ENCODE measurements around the gene SPRR2G.

SPRR2G gene

DNA sequence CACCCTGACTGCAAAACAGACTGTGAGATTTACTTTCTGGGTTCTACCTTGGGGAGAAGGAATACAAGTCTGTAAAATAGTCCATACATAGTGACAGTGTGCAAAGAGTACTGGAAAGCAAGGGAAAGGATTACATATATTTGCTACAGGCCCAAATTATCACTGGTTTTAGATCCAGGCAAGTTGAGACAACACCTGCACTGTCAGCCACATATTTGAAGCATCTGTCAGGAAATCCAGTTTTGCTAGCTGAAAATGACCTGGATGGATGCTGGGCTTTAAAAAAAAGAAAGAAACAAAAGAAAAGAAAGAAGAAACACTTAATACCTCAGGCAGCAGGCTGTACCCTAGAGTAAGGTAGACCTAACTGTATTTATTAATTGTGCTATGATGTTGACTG, 23.9 kb upstream of the SPRR2G start:
- no peak overlapping the region for H3K4me3 ChIP-seq (ENCODE audit: insufficient read depth in 1 of 2, low read depth in 1 of 2, low read length in 2 of 2)
- H2BK5ac ChIP-seq (ENCODE audit: low read depth, low read length, poor library complexity, severe bottlenecking): no peak overlapping the region
- H3K27ac ChIP-seq (ENCODE audit: low read length, poor library complexity, severe bottlenecking): no peak overlapping the region
- H3K4me2 ChIP-seq (ENCODE audit: low read length, poor library complexity, severe bottlenecking): no peak overlapping the region
- H3K4ac ChIP-seq (ENCODE audit: low read depth in 1 of 2, low read length in 2 of 2): no peak overlapping the region
- H2AK5ac ChIP-seq (ENCODE audit: low read length, severe bottlenecking): no peak overlapping the region
- H3K4me1 ChIP-seq (ENCODE audit: control insufficient read depth, insufficient read depth, low read depth, low read length): no peaks in the 10 kb centered on the region
- no peak overlapping the region for H3K18ac ChIP-seq (ENCODE audit: low read depth in 1 of 2, low read length in 2 of 2)
- no peak overlapping the region for H3K9ac ChIP-seq (ENCODE audit: low read length)
- H3K9me3 ChIP-seq (ENCODE audit: control insufficient read depth, low read length): no peaks in the 10 kb centered on the region
- DNase-seq: no peak
- no peaks in the 10 kb centered on the region for H3K36me3 ChIP-seq (ENCODE audit: control insufficient read depth in 1 of 2, insufficient read depth in 2 of 2, low read depth in 1 of 2, low read length in 2 of 2)
- H2BK12ac ChIP-seq (ENCODE audit: low read length in 2 of 2): no peak overlapping the region
- no peak overlapping the region for H2BK15ac ChIP-seq (ENCODE audit: low read depth, poor library complexity, severe bottlenecking)
- no peaks in the 10 kb centered on the region for H3K79me1 ChIP-seq (replicated peaks; ENCODE audit: low read length, poor library complexity, severe bottlenecking)
- no peak overlapping the region for H3K14ac ChIP-seq (ENCODE audit: low read length in 2 of 2)
- H3K23ac ChIP-seq (ENCODE audit: low read length in 2 of 2): no peak overlapping the region
- no peak overlapping the region for H4K91ac ChIP-seq (ENCODE audit: low read length)
- no peak overlapping the region for H2BK120ac ChIP-seq (ENCODE audit: low read depth, low read length)
- no peak overlapping the region for H2AFZ ChIP-seq (ENCODE audit: low read depth, low read length)
- no peak overlapping the region for H4K8ac ChIP-seq (ENCODE audit: low read length)
- no peaks in the 10 kb centered on the region for H3K27me3 ChIP-seq (ENCODE audit: control insufficient read depth in 1 of 2, insufficient read depth in 1 of 2, low read length in 2 of 2)

DNA sequence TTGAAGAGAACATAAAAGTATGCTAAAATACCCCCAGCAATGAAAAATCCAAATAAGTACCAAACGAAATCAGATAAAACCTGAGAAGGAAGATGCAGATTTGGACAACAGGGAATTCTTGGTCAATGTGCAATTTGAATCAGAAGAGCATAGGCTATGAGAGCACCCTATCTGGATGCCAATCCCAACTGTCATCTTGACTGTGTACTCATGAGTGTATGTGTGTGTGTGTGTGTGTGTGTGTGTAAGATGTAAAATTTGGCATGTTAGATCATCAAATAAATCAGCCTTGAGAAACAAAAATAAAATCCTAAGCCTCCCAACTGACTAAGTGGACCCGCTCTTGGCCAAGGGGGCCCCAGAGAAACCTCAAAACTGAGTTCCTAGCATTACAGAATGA, 18.0 kb upstream of the SPRR2G start:
- Histone ChIP-seq H3K4me2 (ENCODE audit: low read length, poor library complexity, severe bottlenecking) (no peak overlapping the region), H3K4me1 (ENCODE audit: control insufficient read depth, insufficient read depth, low read depth, low read length) (no peaks in the 10 kb centered on the region), H3K27me3 (ENCODE audit: control insufficient read depth in 1 of 2, insufficient read depth in 1 of 2, low read length in 2 of 2) (no peaks in the 10 kb centered on the region), H2BK15ac (ENCODE audit: low read depth, poor library complexity, severe bottlenecking) (no peak overlapping the region), H3K18ac (ENCODE audit: low read depth in 1 of 2, low read length in 2 of 2) (no peak overlapping the region), H3K36me3 (ENCODE audit: control insufficient read depth in 1 of 2, insufficient read depth in 2 of 2, low read depth in 1 of 2, low read length in 2 of 2) (no peaks in the 10 kb centered on the region), H3K9ac (ENCODE audit: low read length) (no peak overlapping the region), H3K4ac (ENCODE audit: low read depth in 1 of 2, low read length in 2 of 2) (no peak overlapping the region), H2BK12ac (ENCODE audit: low read length in 2 of 2) (no peak overlapping the region), H3K14ac (ENCODE audit: low read length in 2 of 2) (no peak overlapping the region), H2AFZ (ENCODE audit: low read depth, low read length) (no peak overlapping the region), H3K23ac (ENCODE audit: low read length in 2 of 2) (no peak overlapping the region), H3K79me1 (replicated peaks; ENCODE audit: low read length, poor library complexity, severe bottlenecking) (no peaks in the 10 kb centered on the region), H3K4me3 (ENCODE audit: insufficient read depth in 1 of 2, low read depth in 1 of 2, low read length in 2 of 2) (no peak overlapping the region), H3K9me3 (ENCODE audit: control insufficient read depth, low read length) (no peaks in the 10 kb centered on the region), H2BK120ac (ENCODE audit: low read depth, low read length) (no peak overlapping the region), H4K8ac (ENCODE audit: low read length) (no peak overlapping the region), H2AK5ac (ENCODE audit: low read length, severe bottlenecking) (no peak overlapping the region), H4K91ac (ENCODE audit: low read length) (no peak overlapping the region), H3K27ac (ENCODE audit: low read length, poor library complexity, severe bottlenecking) (no peak overlapping the region), H2BK5ac (ENCODE audit: low read depth, low read length, poor library complexity, severe bottlenecking) (no peak overlapping the region)
- 64% methylated on average over 2 of the region's 2 CpGs for WGBS
- no peak for DNase-seq

DNA sequence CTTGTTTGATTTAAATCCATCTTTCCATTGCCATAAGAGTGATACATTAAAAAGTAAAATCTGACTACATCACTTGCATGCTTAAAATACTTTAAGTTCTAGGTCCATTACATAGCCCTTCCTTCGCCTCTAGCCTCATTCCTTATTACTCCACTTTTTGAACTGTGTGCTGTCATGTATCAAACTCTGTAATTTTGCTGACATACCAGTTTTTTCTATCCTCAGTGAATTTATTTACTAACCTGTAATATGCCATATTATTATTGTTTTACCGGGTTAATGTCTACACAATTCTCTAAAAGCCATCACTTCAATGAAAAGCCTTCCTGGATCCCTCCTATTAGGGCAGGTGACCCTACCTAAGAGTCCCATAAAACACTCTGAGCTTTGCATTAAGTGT, 4.9 kb upstream of the SPRR2G start:
- Histone ChIP-seq H3K4me2 (ENCODE audit: low read length, poor library complexity, severe bottlenecking) (no peak overlapping the region), H3K9me3 (ENCODE audit: control insufficient read depth, low read length) (peaks cover 5% of the 10 kb centered on the region), H2BK120ac (ENCODE audit: low read depth, low read length) (no peak overlapping the region), H3K4ac (ENCODE audit: low read depth in 1 of 2, low read length in 2 of 2) (no peak overlapping the region), H2BK15ac (ENCODE audit: low read depth, poor library complexity, severe bottlenecking) (no peak overlapping the region), H2AK5ac (ENCODE audit: low read length, severe bottlenecking) (no peak overlapping the region), H3K36me3 (ENCODE audit: control insufficient read depth in 1 of 2, insufficient read depth in 2 of 2, low read depth in 1 of 2, low read length in 2 of 2) (no peaks in the 10 kb centered on the region), H3K79me1 (replicated peaks; ENCODE audit: low read length, poor library complexity, severe bottlenecking) (no peaks in the 10 kb centered on the region), H3K18ac (ENCODE audit: low read depth in 1 of 2, low read length in 2 of 2) (no peak overlapping the region), H2BK12ac (ENCODE audit: low read length in 2 of 2) (no peak overlapping the region), H3K14ac (ENCODE audit: low read length in 2 of 2) (no peak overlapping the region), H3K23ac (ENCODE audit: low read length in 2 of 2) (no peak overlapping the region), H3K9ac (ENCODE audit: low read length) (no peak overlapping the region), H3K27ac (ENCODE audit: low read length, poor library complexity, severe bottlenecking) (no peak overlapping the region), H4K91ac (ENCODE audit: low read length) (no peak overlapping the region), H2AFZ (ENCODE audit: low read depth, low read length) (no peak overlapping the region), H4K8ac (ENCODE audit: low read length) (no peak overlapping the region), H2BK5ac (ENCODE audit: low read depth, low read length, poor library complexity, severe bottlenecking) (no peak overlapping the region), H3K4me3 (ENCODE audit: insufficient read depth in 1 of 2, low read depth in 1 of 2, low read length in 2 of 2) (no peak overlapping the region), H3K27me3 (ENCODE audit: control insufficient read depth in 1 of 2, insufficient read depth in 1 of 2, low read length in 2 of 2) (peaks cover 0 to 2% of the 10 kb centered on the region in 2 experiments), H3K4me1 (ENCODE audit: control insufficient read depth, insufficient read depth, low read depth, low read length) (no peaks in the 10 kb centered on the region)
- DNase-seq: no peak
- WGBS: 66% methylated on average over 2 of the region's 2 CpGs

DNA sequence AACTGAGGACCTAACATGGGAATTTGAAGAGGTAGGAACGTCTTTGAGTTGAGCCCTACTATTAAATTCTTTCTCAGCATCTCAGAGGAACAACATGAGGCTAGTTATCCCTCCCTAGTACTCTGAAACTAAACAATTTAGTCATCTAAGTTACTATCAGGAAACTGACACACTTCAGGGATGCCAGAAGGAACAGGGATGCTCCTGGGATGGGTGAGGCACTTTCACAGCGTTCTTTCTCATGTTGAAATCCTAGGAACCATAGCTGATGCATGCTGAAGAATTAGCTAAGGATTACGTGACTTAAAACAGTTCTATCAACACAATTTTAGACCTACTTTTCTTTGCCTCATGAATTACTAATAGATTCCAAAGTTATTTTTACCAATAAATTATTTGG, 1.8 kb upstream of the SPRR2G start:
- Histone ChIP-seq H2AFZ (ENCODE audit: low read depth, low read length) (no peak overlapping the region), H3K79me1 (replicated peaks; ENCODE audit: low read length, poor library complexity, severe bottlenecking) (no peaks in the 10 kb centered on the region), H3K36me3 (ENCODE audit: control insufficient read depth in 1 of 2, insufficient read depth in 2 of 2, low read depth in 1 of 2, low read length in 2 of 2) (no peaks in the 10 kb centered on the region), H3K27me3 (ENCODE audit: control insufficient read depth in 1 of 2, insufficient read depth in 1 of 2, low read length in 2 of 2) (peaks cover 0 to 2% of the 10 kb centered on the region in 2 experiments), H2BK5ac (ENCODE audit: low read depth, low read length, poor library complexity, severe bottlenecking) (no peak overlapping the region), H2BK12ac (ENCODE audit: low read length in 2 of 2) (no peak overlapping the region), H2BK120ac (ENCODE audit: low read depth, low read length) (no peak overlapping the region), H3K4me2 (ENCODE audit: low read length, poor library complexity, severe bottlenecking) (no peak overlapping the region), H3K27ac (ENCODE audit: low read length, poor library complexity, severe bottlenecking) (no peak overlapping the region), H4K91ac (ENCODE audit: low read length) (no peak overlapping the region), H3K4ac (ENCODE audit: low read depth in 1 of 2, low read length in 2 of 2) (no peak overlapping the region), H3K14ac (ENCODE audit: low read length in 2 of 2) (no peak overlapping the region), H3K23ac (ENCODE audit: low read length in 2 of 2) (no peak overlapping the region), H3K4me1 (ENCODE audit: control insufficient read depth, insufficient read depth, low read depth, low read length) (no peaks in the 10 kb centered on the region), H3K9me3 (ENCODE audit: control insufficient read depth, low read length) (no peaks in the 10 kb centered on the region), H2AK5ac (ENCODE audit: low read length, severe bottlenecking) (no peak overlapping the region), H3K9ac (ENCODE audit: low read length) (no peak overlapping the region), H4K8ac (ENCODE audit: low read length) (no peak overlapping the region), H3K18ac (ENCODE audit: low read depth in 1 of 2, low read length in 2 of 2) (no peak overlapping the region), H2BK15ac (ENCODE audit: low read depth, poor library complexity, severe bottlenecking) (no peak overlapping the region), H3K4me3 (ENCODE audit: insufficient read depth in 1 of 2, low read depth in 1 of 2, low read length in 2 of 2) (no peak overlapping the region)
- DNase-seq: no peak
- 40% methylated on average over 1 of the region's 3 CpGs for WGBS

All from mesenchymal stem cell (in vitro differentiated cells and primary cell).